ENCODE measurements around the gene MACC1. TPM values are rescaled to one million over a fixed set of nuclear protein-coding genes. Genes with fewer than 3 reads are reported as not detected.
A peak's percentile ranks its signal among the peaks of the same experiment; 100 is the strongest.

The MACC1 gene
- total and polyA plus RNA-seq, 4 donors: 0.69 to 3.0 (median 1.7) TPM; not detected in 1

- H3K27me3 ChIP-seq (ENCODE audit: control insufficient read depth in 1 of 2, insufficient read depth in 2 of 2, low read length in 1 of 2): peaks cover 0 to 2% of the 10 kb centered on the region in 2 donors
- no peak for DNase-seq
- WGBS, 2 donors: 30 to 45% methylated on average over 4 of the region's 4 CpGs
- no peak for ATAC-seq (ENCODE audit: low FRiP score)
- H3K4me3 ChIP-seq (ENCODE audit: low read length in 2 of 2): no peak overlapping the region
- intact Hi-C loops (cut with DNase I): no loop called here
- H3K27ac ChIP-seq (ENCODE audit: low read depth in 1 of 2, low read length in 2 of 2): no peak overlapping the region
- no peaks in the 10 kb centered on the region for H3K9me3 ChIP-seq (ENCODE audit: control insufficient read depth, low read length)
- H3K4me1 ChIP-seq (ENCODE audit: control insufficient read depth in 1 of 2, insufficient read depth in 2 of 2, low read length in 2 of 2): no peaks in the 10 kb centered on the region
- no peaks in the 10 kb centered on the region for H3K36me3 ChIP-seq (ENCODE audit: control insufficient read depth in 1 of 2, insufficient read depth in 2 of 2, low read length in 1 of 2)
These were observed 18.1 kb upstream of the MACC1 start for GRCh38 chr7:20235288-20235687.

- intact Hi-C loops (cut with DNase I): no loop called here
- H3K27ac ChIP-seq (ENCODE audit: low read depth in 1 of 2, low read length in 2 of 2): no peak overlapping the region
- H3K36me3 ChIP-seq (ENCODE audit: control insufficient read depth in 1 of 2, insufficient read depth in 2 of 2, low read length in 1 of 2): no peaks in the 10 kb centered on the region
- H3K4me1 ChIP-seq (ENCODE audit: control insufficient read depth in 1 of 2, insufficient read depth in 2 of 2, low read length in 2 of 2): no peaks in the 10 kb centered on the region
- H3K9me3 ChIP-seq (ENCODE audit: control insufficient read depth, low read length): no peaks in the 10 kb centered on the region
- H3K27me3 ChIP-seq (ENCODE audit: control insufficient read depth in 1 of 2, insufficient read depth in 2 of 2, low read length in 1 of 2): peaks cover 0 to 2% of the 10 kb centered on the region in 2 donors
- no peak overlapping the region for H3K4me3 ChIP-seq (ENCODE audit: low read length in 2 of 2)
- ATAC-seq (ENCODE audit: low FRiP score) (no peak), DNase-seq (no peak)
- 89 to 90% methylated on average over 4 of the region's 4 CpGs for WGBS, 2 donors
These were observed 16.2 kb upstream of the MACC1 start for GRCh38 chr7:20233362-20233761.

- ATAC-seq (ENCODE audit: low FRiP score): no peak
- intact Hi-C loops (cut with DNase I): no loop called here
- no peaks in the 10 kb centered on the region for H3K9me3 ChIP-seq (ENCODE audit: control insufficient read depth, low read length)
These were observed 15.7 kb upstream of the MACC1 start for GRCh38 chr7:20232848-20233247.

GRCh38 chr7:20229646-20230500, 12.7 kb upstream of the MACC1 start:
- 58% methylated on average over 7 of the region's 7 CpGs for WGBS, 2 donors
- H3K4me3 ChIP-seq (ENCODE audit: low read length in 2 of 2): no peak overlapping the region
- H3K27me3 ChIP-seq (ENCODE audit: control insufficient read depth in 1 of 2, insufficient read depth in 2 of 2, low read length in 1 of 2): no peaks in the 10 kb centered on the region
- H3K4me1 ChIP-seq (ENCODE audit: control insufficient read depth in 1 of 2, insufficient read depth in 2 of 2, low read length in 2 of 2): no peaks in the 10 kb centered on the region
- no peak for DNase-seq
- no peaks in the 10 kb centered on the region for H3K9me3 ChIP-seq (ENCODE audit: control insufficient read depth, low read length)
- no peak overlapping the region for H3K27ac ChIP-seq (ENCODE audit: low read depth in 1 of 2, low read length in 2 of 2)
- no peaks in the 10 kb centered on the region for H3K36me3 ChIP-seq (ENCODE audit: control insufficient read depth in 1 of 2, insufficient read depth in 2 of 2, low read length in 1 of 2)
- intact Hi-C loops (cut with DNase I): no loop called here
- peak; percentile 73 for ATAC-seq (ENCODE audit: low FRiP score)

More at GRCh38 chr7:20232848-20233247, 15.7 kb upstream of the MACC1 start:
- DNase-seq: no peak
- Histone ChIP-seq H3K27ac (ENCODE audit: low read depth in 1 of 2, low read length in 2 of 2) (no peak overlapping the region), H3K27me3 (ENCODE audit: control insufficient read depth in 1 of 2, insufficient read depth in 2 of 2, low read length in 1 of 2) (peaks cover 0 to 2% of the 10 kb centered on the region in 2 donors), H3K4me1 (ENCODE audit: control insufficient read depth in 1 of 2, insufficient read depth in 2 of 2, low read length in 2 of 2) (no peaks in the 10 kb centered on the region), H3K36me3 (ENCODE audit: control insufficient read depth in 1 of 2, insufficient read depth in 2 of 2, low read length in 1 of 2) (no peaks in the 10 kb centered on the region), H3K4me3 (ENCODE audit: low read length in 2 of 2) (no peak overlapping the region)
- WGBS, 2 donors: 99 to 100% methylated on average over 1 of the region's 1 CpG

GRCh38 chr7:20229081-20229480, 11.9 kb upstream of the MACC1 start:
- DNase-seq (no peak), ATAC-seq (ENCODE audit: low FRiP score) (no peak)
- Histone ChIP-seq H3K36me3 (ENCODE audit: control insufficient read depth in 1 of 2, insufficient read depth in 2 of 2, low read length in 1 of 2) (no peaks in the 10 kb centered on the region), H3K27me3 (ENCODE audit: control insufficient read depth in 1 of 2, insufficient read depth in 2 of 2, low read length in 1 of 2) (no peaks in the 10 kb centered on the region), H3K9me3 (ENCODE audit: control insufficient read depth, low read length) (no peaks in the 10 kb centered on the region), H3K27ac (ENCODE audit: low read depth in 1 of 2, low read length in 2 of 2) (no peak overlapping the region), H3K4me3 (ENCODE audit: low read length in 2 of 2) (no peak overlapping the region), H3K4me1 (ENCODE audit: control insufficient read depth in 1 of 2, insufficient read depth in 2 of 2, low read length in 2 of 2) (no peaks in the 10 kb centered on the region)
- WGBS, 2 donors: 75 to 85% methylated on average over 3 of the region's 3 CpGs
- intact Hi-C loops (cut with DNase I): no loop called here

GRCh38 chr7:20228654-20229053, 11.5 kb upstream of the MACC1 start:
- Histone ChIP-seq H3K36me3 (ENCODE audit: control insufficient read depth in 1 of 2, insufficient read depth in 2 of 2, low read length in 1 of 2) (no peaks in the 10 kb centered on the region), H3K27ac (ENCODE audit: low read depth in 1 of 2, low read length in 2 of 2) (no peak overlapping the region), H3K4me1 (ENCODE audit: control insufficient read depth in 1 of 2, insufficient read depth in 2 of 2, low read length in 2 of 2) (no peaks in the 10 kb centered on the region), H3K9me3 (ENCODE audit: control insufficient read depth, low read length) (no peaks in the 10 kb centered on the region), H3K4me3 (ENCODE audit: low read length in 2 of 2) (no peak overlapping the region), H3K27me3 (ENCODE audit: control insufficient read depth in 1 of 2, insufficient read depth in 2 of 2, low read length in 1 of 2) (no peaks in the 10 kb centered on the region)
- no peak for ATAC-seq (ENCODE audit: low FRiP score)
- intact Hi-C loops (cut with DNase I): no loop called here
- no peak for DNase-seq

- DNase-seq: no peak
- Histone ChIP-seq H3K36me3 (ENCODE audit: control insufficient read depth in 1 of 2, insufficient read depth in 2 of 2, low read length in 1 of 2) (no peaks in the 10 kb centered on the region), H3K4me3 (ENCODE audit: low read length in 2 of 2) (no peak overlapping the region), H3K27me3 (ENCODE audit: control insufficient read depth in 1 of 2, insufficient read depth in 2 of 2, low read length in 1 of 2) (no peaks in the 10 kb centered on the region), H3K4me1 (ENCODE audit: control insufficient read depth in 1 of 2, insufficient read depth in 2 of 2, low read length in 2 of 2) (no peaks in the 10 kb centered on the region), H3K27ac (ENCODE audit: low read depth in 1 of 2, low read length in 2 of 2) (no peak overlapping the region), H3K9me3 (ENCODE audit: control insufficient read depth, low read length) (no peaks in the 10 kb centered on the region)
- 62 to 67% methylated on average over 2 of the region's 2 CpGs for WGBS, 2 donors
- intact Hi-C loops (cut with DNase I): no loop called here
- no peak for ATAC-seq (ENCODE audit: low FRiP score)
These were observed 10.2 kb upstream of the MACC1 start for GRCh38 chr7:20227291-20227795.

- 1 to 57% methylated on average over 1 of the region's 1 CpG for WGBS, 2 donors
- no peak overlapping the region for H3K27ac ChIP-seq (ENCODE audit: low read depth in 1 of 2, low read length in 2 of 2)
- H3K4me3 ChIP-seq (ENCODE audit: low read length in 2 of 2): no peak overlapping the region
- H3K4me1 ChIP-seq (ENCODE audit: control insufficient read depth in 1 of 2, insufficient read depth in 2 of 2, low read length in 2 of 2): no peaks in the 10 kb centered on the region
- no peaks in the 10 kb centered on the region for H3K27me3 ChIP-seq (ENCODE audit: control insufficient read depth in 1 of 2, insufficient read depth in 2 of 2, low read length in 1 of 2)
- no peaks in the 10 kb centered on the region for H3K36me3 ChIP-seq (ENCODE audit: control insufficient read depth in 1 of 2, insufficient read depth in 2 of 2, low read length in 1 of 2)
- intact Hi-C loops (cut with DNase I): no loop called here
- DNase-seq: no peak
- no peaks in the 10 kb centered on the region for H3K9me3 ChIP-seq (ENCODE audit: control insufficient read depth, low read length)
- no peak for ATAC-seq (ENCODE audit: low FRiP score)
These were observed 9.7 kb upstream of the MACC1 start for GRCh38 chr7:20226860-20227259.

- Histone ChIP-seq H3K4me1 (ENCODE audit: control insufficient read depth in 1 of 2, insufficient read depth in 2 of 2, low read length in 2 of 2) (no peaks in the 10 kb centered on the region), H3K9me3 (ENCODE audit: control insufficient read depth, low read length) (no peaks in the 10 kb centered on the region), H3K4me3 (ENCODE audit: low read length in 2 of 2) (no peak overlapping the region), H3K27me3 (ENCODE audit: control insufficient read depth in 1 of 2, insufficient read depth in 2 of 2, low read length in 1 of 2) (no peaks in the 10 kb centered on the region), H3K27ac (ENCODE audit: low read depth in 1 of 2, low read length in 2 of 2) (no peak overlapping the region), H3K36me3 (ENCODE audit: control insufficient read depth in 1 of 2, insufficient read depth in 2 of 2, low read length in 1 of 2) (no peaks in the 10 kb centered on the region)
- intact Hi-C loops (cut with DNase I): no loop called here
- 88 to 91% methylated on average over 2 of the region's 2 CpGs for WGBS, 2 donors
- DNase-seq: no peak
- no peak for ATAC-seq (ENCODE audit: low FRiP score)
These were observed 8.2 kb upstream of the MACC1 start for GRCh38 chr7:20225384-20225783.
